Esophagus (tissue), 2 donors: ENCODE results near the gene CPNE2. TPM values are rescaled to one million over a fixed set of nuclear protein-coding genes. Genes with fewer than 3 reads are reported as not detected.

Experiments
- H3K27ac ChIP-seq, 2 donors: one replicate each; pipeline ENCODE4 v1.5.1; 2013; ENCODE audit warnings: low read depth in 2 of 2, mild to moderate bottlenecking in 2 of 2, inconsistent platforms in 1 of 2, low read length in 1 of 2, moderate library complexity in 1 of 2
- H3K27me3 ChIP-seq, 2 donors: one replicate each; pipeline ENCODE4 v1.6.1; 2013; ENCODE audit warnings: low read length in 2 of 2, control low read depth in 1 of 2, mild to moderate bottlenecking in 1 of 2; ENCODE audit not compliant: insufficient read depth in 2 of 2, control insufficient read depth in 1 of 2
- H3K36me3 ChIP-seq, 2 donors: one replicate each; pipeline ENCODE4 v1.6.1; 2013; ENCODE audit warnings: low read length in 1 of 2; ENCODE audit not compliant: control insufficient read depth in 2 of 2, insufficient read depth in 2 of 2
- H3K4me1 ChIP-seq, 2 donors: one replicate each; pipeline ENCODE4 v1.6.1; 2013; ENCODE audit warnings: low read length in 1 of 2; ENCODE audit not compliant: control insufficient read depth in 2 of 2, insufficient read depth in 2 of 2
- H3K4me3 ChIP-seq, 2 donors: one replicate each; pipeline ENCODE4 v1.5.1; 2013; ENCODE audit warnings: low read length in 2 of 2, mild to moderate bottlenecking in 2 of 2, low read depth in 1 of 2, moderate library complexity in 1 of 2
- H3K9me3 ChIP-seq, 2 donors: one replicate each; pipeline ENCODE4 v1.6.1; 2013; ENCODE audit warnings: mild to moderate bottlenecking in 2 of 2, low read depth in 1 of 2, low read length in 1 of 2, moderate library complexity in 1 of 2; ENCODE audit not compliant: control insufficient read depth in 2 of 2, insufficient read depth in 1 of 2
- WGBS, 2 donors: extraction: QIAGEN DNeasy Blood & Tissue Kit; methylation state at CpG; one replicate each; pipeline ENCODE4 v1.1.7; 2013; 5-methylcytosine and 5-hydroxymethylcytosine counted together
- polyA plus RNA-seq, 2 donors: library from polyadenylated mRNA; stranded (reverse); fragments of 200-250 nt; gene quantifications; one replicate each; pipeline ENCODE4 v1.2.3, GENCODE V29; 2013
- donor health status: healthy with polysubstance abuse.
- donor health status: Bipolar disorder and iron deficiency.

The CPNE2 gene
- polyA plus RNA-seq, 2 donors: 18.3 to 24.5 TPM

GRCh38 chr16:57127836-57128235, 35.5 kb downstream of the CPNE2 start:
- Histone ChIP-seq H3K9me3 (peaks cover 0 to 2% of the 10 kb centered on the region in 2 donors), H3K4me3 (no peak overlapping the region), H3K4me1 (peaks cover 2 to 5% of the 10 kb centered on the region in 2 donors), H3K27me3 (no peaks in the 10 kb centered on the region), H3K27ac (no peak overlapping the region), H3K36me3 (peaks cover 0 to 2% of the 10 kb centered on the region in 2 donors)
- 95 to 97% methylated on average over 7 of the region's 7 CpGs for WGBS, 2 donors

- H3K27ac ChIP-seq: no peak overlapping the region
- no peaks in the 10 kb centered on the region for H3K27me3 ChIP-seq
- peaks cover 2 to 5% of the 10 kb centered on the region in 2 donors for H3K4me1 ChIP-seq
- peaks cover 0 to 2% of the 10 kb centered on the region in 2 donors for H3K9me3 ChIP-seq
- no peak overlapping the region for H3K4me3 ChIP-seq
- 80 to 84% methylated on average over 11 of the region's 11 CpGs for WGBS, 2 donors
- no peaks in the 10 kb centered on the region for H3K36me3 ChIP-seq
These were observed 36.5 kb downstream of the CPNE2 start for GRCh38 chr16:57128771-57129389.

GRCh38 chr16:57130950-57131321, 38.6 kb downstream of the CPNE2 start:
- peaks cover 2 to 5% of the 10 kb centered on the region in 2 donors for H3K4me1 ChIP-seq
- 91 to 94% methylated on average over 6 of the region's 6 CpGs for WGBS, 2 donors
- no peak overlapping the region for H3K4me3 ChIP-seq
- H3K27ac ChIP-seq: no peak overlapping the region
- no peaks in the 10 kb centered on the region for H3K9me3 ChIP-seq
- no peaks in the 10 kb centered on the region for H3K27me3 ChIP-seq
- H3K36me3 ChIP-seq: no peaks in the 10 kb centered on the region

- Histone ChIP-seq H3K27ac (no peak overlapping the region), H3K4me3 (no peak overlapping the region), H3K4me1 (peaks cover 2 to 5% of the 10 kb centered on the region in 2 donors), H3K27me3 (no peaks in the 10 kb centered on the region), H3K36me3 (no peaks in the 10 kb centered on the region), H3K9me3 (no peaks in the 10 kb centered on the region)
- 73 to 84% methylated on average over 17 of the region's 17 CpGs for WGBS, 2 donors
These were observed 39.1 kb downstream of the CPNE2 start for GRCh38 chr16:57131351-57131970.

GRCh38 chr16:57132470-57132869, 40.1 kb downstream of the CPNE2 start:
- no peak overlapping the region for H3K4me3 ChIP-seq
- H3K27me3 ChIP-seq: no peaks in the 10 kb centered on the region
- H3K9me3 ChIP-seq: no peaks in the 10 kb centered on the region
- peaks cover 2 to 9% of the 10 kb centered on the region in 2 donors for H3K4me1 ChIP-seq
- H3K36me3 ChIP-seq: peaks cover 0 to 4% of the 10 kb centered on the region in 2 donors
- peak overlapping the region in 1 of 2 donors; percentile 16 for H3K27ac ChIP-seq
- WGBS, 2 donors: 76 to 92% methylated on average over 1 of the region's 1 CpG

GRCh38 chr16:57133031-57133430, 40.6 kb downstream of the CPNE2 start:
- Histone ChIP-seq H3K27me3 (no peaks in the 10 kb centered on the region), H3K36me3 (peaks cover 0 to 4% of the 10 kb centered on the region in 2 donors), H3K4me3 (no peak overlapping the region), H3K9me3 (no peaks in the 10 kb centered on the region), H3K27ac (no peak overlapping the region), H3K4me1 (peaks cover 2 to 9% of the 10 kb centered on the region in 2 donors)
- 70 to 76% methylated on average over 4 of the region's 4 CpGs for WGBS, 2 donors

GRCh38 chr16:57133886-57134285, 41.5 kb downstream of the CPNE2 start:
- Histone ChIP-seq H3K4me1 (peaks cover 2 to 9% of the 10 kb centered on the region in 2 donors), H3K4me3 (no peak overlapping the region), H3K27ac (no peak overlapping the region), H3K36me3 (peaks cover 0 to 4% of the 10 kb centered on the region in 2 donors), H3K9me3 (no peaks in the 10 kb centered on the region), H3K27me3 (no peaks in the 10 kb centered on the region)
- WGBS, 2 donors: 84 to 88% methylated on average over 10 of the region's 10 CpGs

- Histone ChIP-seq H3K27ac (no peak overlapping the region), H3K9me3 (no peaks in the 10 kb centered on the region), H3K27me3 (no peaks in the 10 kb centered on the region), H3K4me1 (peaks cover 2 to 9% of the 10 kb centered on the region in 2 donors), H3K4me3 (no peak overlapping the region), H3K36me3 (peaks cover 0 to 4% of the 10 kb centered on the region in 2 donors)
- WGBS, 2 donors: 53 to 77% methylated on average over 2 of the region's 2 CpGs
These were observed 42.6 kb downstream of the CPNE2 start for GRCh38 chr16:57134982-57135381.

- no peaks in the 10 kb centered on the region for H3K27me3 ChIP-seq
- no peak overlapping the region for H3K27ac ChIP-seq
- peaks cover 0 to 4% of the 10 kb centered on the region in 2 donors for H3K36me3 ChIP-seq
- H3K4me1 ChIP-seq: peaks cover 7 to 11% of the 10 kb centered on the region in 2 donors
- H3K9me3 ChIP-seq: no peaks in the 10 kb centered on the region
- no peak overlapping the region for H3K4me3 ChIP-seq
- 85 to 88% methylated on average over 14 of the region's 14 CpGs for WGBS, 2 donors
These were observed 44.7 kb downstream of the CPNE2 start for GRCh38 chr16:57137043-57137442.
